ENCODE measurements around the gene PAQR5. TPM values are rescaled to one million over a fixed set of nuclear protein-coding genes. Genes with fewer than 3 reads are reported as not detected.
A peak's percentile ranks its signal among the peaks of the same experiment; 100 is the strongest.

Gene PAQR5
- total and polyA plus RNA-seq, 9 of the 15 experiments (the other 6 are each of a cell fraction or from before 2014, with no cell fraction given) = 0.04 to 0.08 TPM; not detected in 7

DNA sequence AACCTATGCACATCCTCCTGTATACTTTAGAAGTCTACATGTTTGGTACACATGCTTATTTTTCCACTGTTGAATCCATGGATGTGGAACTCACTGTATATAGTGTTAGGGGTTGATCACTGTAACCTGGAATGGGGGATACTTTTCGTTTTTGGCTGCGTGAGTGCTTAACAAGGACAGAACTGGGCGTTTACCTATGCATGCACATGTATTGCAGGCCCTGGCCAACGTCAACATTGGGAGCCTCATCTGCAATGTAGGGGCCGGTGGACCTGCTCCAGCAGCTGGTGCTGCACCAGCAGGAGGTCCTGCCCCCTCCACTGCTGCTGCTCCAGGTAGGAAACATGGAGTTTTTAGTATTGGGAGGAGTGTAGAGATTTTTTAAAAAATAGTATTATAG, 156.2 kb downstream of the PAQR5 start:
- Histone ChIP-seq H4K20me1 (replicated peaks; ENCODE audit: control insufficient read depth, insufficient read depth, low read length) (peaks cover 39% of the 10 kb centered on the region), H3K9ac (ENCODE audit: insufficient read depth in 1 of 2, low read depth in 2 of 2, low read length in 2 of 2) (peak overlapping the region; percentile 86 to 94), H3K79me2 (ENCODE audit: control insufficient read depth, insufficient read depth, low read length) (peaks cover 56% of the 10 kb centered on the region), H3K9me3 (replicated peaks; ENCODE audit: control insufficient read depth, insufficient read depth, low read depth, low read length) (no peaks in the 10 kb centered on the region), H3K9me1 (ENCODE audit: control insufficient read depth, insufficient read depth, low read length) (peaks cover 5% of the 10 kb centered on the region), H3K4me3 (peak overlapping the region; percentile 98), H3K4me2 (ENCODE audit: insufficient read depth, low read length) (peak overlapping the region; percentile 88), H3K27me3 (ENCODE audit: control insufficient read depth in 2 of 2, insufficient read depth in 2 of 2, low read length in 2 of 2) (no peaks in the 10 kb centered on the region), H2AFZ (ENCODE audit: low read depth, low read length) (no peak overlapping the region), H3K36me3 (ENCODE audit: control insufficient read depth, insufficient read depth, low read length) (peaks cover 45% of the 10 kb centered on the region), H3K4me1 (replicated peaks in 1 of 2; ENCODE audit: control insufficient read depth in 2 of 2, insufficient read depth in 2 of 2, low read length in 2 of 2) (peaks cover 9 to 16% of the 10 kb centered on the region in 2 experiments; a peak in 4 of 5 replicates), H3K27ac (ENCODE audit: extremely low read depth, low read depth, low read length) (no peak overlapping the region; the same call in 2 of the 3 replicates)
- TF ChIP-seq CHD1 (IDR thresholded peaks at IDR 0.05; ENCODE audit: low read length) (peak; percentile 15), DACH1 (IDR thresholded peaks at IDR 0.05; ENCODE audit: partially characterized antibody) (no peak), POLR2B (IDR thresholded peaks at IDR 0.05; ENCODE audit: low read depth, partially characterized antibody) (peak; percentile 15), RBFOX2 (IDR thresholded peaks at IDR 0.05; ENCODE audit: low read depth, low read length) (peak; percentile 48), EP400 (IDR thresholded peaks at IDR 0.05) (no peak), POLR2AphosphoS5 (IDR thresholded peaks at IDR 0.05; ENCODE audit: control insufficient read depth, insufficient read depth, low read depth, low read length) (peak; percentile 55)
- in situ Hi-C loops (cut with MboI) = no loop called here
- intact Hi-C loops (cut with micrococcal nuclease) = loop anchor here (5.0 kb wide), 1 partner anchor 38 kb away; no protein-coding TSS in a partner anchor
- FAIRE-seq (no peak), ATAC-seq (no peak), DNase-seq (ENCODE audit: extremely low read depth in 1 of 4, low spot score in 3 of 4) (peak in 1 of 4 experiments; percentile 27)
- POLR2A ChIA-PET = interaction anchor here (0.9 to 5.9 kb wide), 11 partner anchors 7 to 637 kb away, joined by 3 to 127 read pairs (median 4); partner anchors contain the start of gene KIF23
- CTCF ChIA-PET (ENCODE audit: low intra/inter-chr PET ratio) = no interaction called here
- BruUV-seq (replicated peaks) = no TSS peak
- 4% methylated on average over 5 of the region's 5 CpGs for WGBS (ENCODE audit: insufficient coverage, low coverage, missing lambda C conversion rate)
